Fibroblast of peridontal ligament (primary cell): ENCODE data around the gene CHIA.

ENCODE experiments used
- DNase-seq: peaks from one replicate; pipeline ENCODE4 v3.0.0-alpha.2; 2010; ENCODE audit errors: extremely low read depth

Gene CHIA

GRCh38 chr1:111290630-111291029, at the start of gene CHIA:
TSS of gene CHIA (plus strand) at chr1:111290851. CDS start at chr1:111310468, 19,617 bp downstream.
- no peak for DNase-seq

GRCh38 chr1:111241797-111242196, 48.9 kb upstream of the CHIA start:
- no peak for DNase-seq

GRCh38 chr1:111242805-111243523, 47.7 kb upstream of the CHIA start:
- DNase-seq: no peak

- no peak for DNase-seq
Measured at GRCh38 chr1:111247125-111247838, 43.4 kb upstream of the CHIA start.

- no peak for DNase-seq
Measured at GRCh38 chr1:111249960-111250359, 40.7 kb upstream of the CHIA start.

GRCh38 chr1:111251570-111251969, 39.1 kb upstream of the CHIA start:
- no peak for DNase-seq

GRCh38 chr1:111252786-111253185, 37.9 kb upstream of the CHIA start:
- no peak for DNase-seq

GRCh38 chr1:111253876-111254275, 36.8 kb upstream of the CHIA start:
- no peak for DNase-seq

- no peak for DNase-seq
Measured at GRCh38 chr1:111256988-111257658, 33.5 kb upstream of the CHIA start.

GRCh38 chr1:111267801-111268508, 22.7 kb upstream of the CHIA start:
- DNase-seq: no peak

GRCh38 chr1:111269825-111270406, 20.7 kb upstream of the CHIA start:
- DNase-seq: no peak

GRCh38 chr1:111270771-111271463, 19.7 kb upstream of the CHIA start:
- no peak for DNase-seq

GRCh38 chr1:111271464-111271801, 19.2 kb upstream of the CHIA start:
- no peak for DNase-seq

GRCh38 chr1:111272081-111272480, 18.6 kb upstream of the CHIA start:
- DNase-seq: no peak

GRCh38 chr1:111274653-111275052, 16.0 kb upstream of the CHIA start:
- DNase-seq: peak; percentile 69

- DNase-seq: peak; percentile 97
Measured at GRCh38 chr1:111275079-111275478, 15.6 kb upstream of the CHIA start.

- DNase-seq: no peak
Measured at GRCh38 chr1:111275780-111276433, 14.7 kb upstream of the CHIA start.

- no peak for DNase-seq
Measured at GRCh38 chr1:111279144-111279543, 11.5 kb upstream of the CHIA start.

GRCh38 chr1:111280267-111280666, 10.4 kb upstream of the CHIA start:
- DNase-seq: no peak

- DNase-seq: peak; percentile 9
Measured at GRCh38 chr1:111281411-111281810, 9.2 kb upstream of the CHIA start.

GRCh38 chr1:111283838-111284237, 6.8 kb upstream of the CHIA start:
- no peak for DNase-seq
